ENCODE measurements around the gene COPS7A. TPM values are rescaled to one million over a fixed set of nuclear protein-coding genes. Genes with fewer than 3 reads are reported as not detected.

COPS7A gene
- polyA plus RNA-seq, 3 donors = 70.1 to 77.1 (median 72.3) TPM

DNA sequence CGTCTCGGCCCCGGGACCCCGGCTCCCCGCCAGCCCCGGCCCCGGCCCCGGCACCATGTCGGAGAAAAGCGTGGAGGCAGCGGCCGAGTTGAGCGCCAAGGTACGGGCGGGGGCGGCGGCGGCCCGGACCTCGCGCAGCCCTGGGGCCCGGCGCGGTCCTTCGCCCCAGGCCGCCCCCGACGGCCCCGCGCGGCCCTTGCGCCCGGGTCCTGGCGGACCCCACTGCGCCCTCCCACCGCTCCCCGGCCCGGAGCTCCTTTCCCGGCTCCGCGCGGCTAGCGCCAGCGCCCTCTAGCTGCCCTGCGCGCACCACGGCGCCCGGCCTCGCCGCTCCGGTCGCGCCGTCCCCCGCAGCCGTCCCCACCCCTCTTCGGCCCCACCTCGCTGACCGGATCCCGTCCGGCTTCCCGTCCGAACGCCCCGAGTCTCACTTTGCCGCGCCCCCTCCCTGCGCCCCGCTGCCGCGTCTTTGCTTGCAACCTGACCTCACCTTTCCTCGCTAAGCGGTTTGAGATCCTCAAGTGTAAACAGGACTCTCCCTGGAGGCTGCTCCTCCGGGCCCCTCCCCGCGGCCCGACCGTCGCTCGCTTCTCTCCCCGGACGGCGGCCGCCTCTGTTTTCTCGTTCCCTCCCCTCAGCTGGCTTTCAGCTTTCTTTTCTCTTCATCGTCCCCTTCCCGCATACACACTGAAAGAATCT is 43.0 kb downstream of the COPS7A start:
- DNase-seq = peak; percentile 43 to 68 (median 62)
- peak overlapping the region; percentile 84 for H3K4me2 ChIP-seq (replicated peaks; ENCODE audit: extremely low read depth, low read length, poor library complexity, severe bottlenecking)
- peak overlapping the region; percentile 45 for H3K9ac ChIP-seq (ENCODE audit: insufficient read depth, low read length, poor library complexity, severe bottlenecking)
- no peaks in the 10 kb centered on the region for H3K79me2 ChIP-seq (ENCODE audit: insufficient read depth, low read length)
- Mint-ChIP-seq H3K9me3 (peaks cover 0 to 9% (median 5%) of the 10 kb centered on the region in 7 donors), H3K27ac (peak overlapping the region in 2 of 7 donors; percentile 15 to 46), H3K4me3 (peak overlapping the region; percentile 84 to 91), H3K4me1 (peaks cover 49% of the 10 kb centered on the region), H3K27me3 (ENCODE audit: low read depth in 3 of 3) (peaks cover 46 to 68% (median 68%) of the 10 kb centered on the region in 3 donors), H3K36me3 (peaks cover 8 to 19% of the 10 kb centered on the region in 2 donors)
- H4K20me1 ChIP-seq (ENCODE audit: insufficient read depth, low read length) = no peaks in the 10 kb centered on the region
- H3K27me3 ChIP-seq (ENCODE audit: control insufficient read depth in 2 of 2, insufficient read depth in 2 of 2, low read length in 2 of 2) = peaks cover 19 to 58% of the 10 kb centered on the region in 2 donors
- peaks cover 39 to 48% of the 10 kb centered on the region in 2 donors for H3K4me1 ChIP-seq (ENCODE audit: control insufficient read depth in 1 of 2, insufficient read depth in 2 of 2, low read length in 2 of 2)
- TF ChIP-seq CTCF (IDR thresholded peaks at IDR 0.05) = peak; percentile 67
- intact Hi-C loops (cut with micrococcal nuclease) = no loop called here
- H2AFZ ChIP-seq (ENCODE audit: insufficient read depth, low read depth, low read length, poor library complexity, severe bottlenecking) = peak overlapping the region; percentile 80
- under 1% methylated on average over 88 of the region's 88 CpGs for WGBS (ENCODE audit: insufficient coverage)
- H3K36me3 ChIP-seq (replicated peaks in 1 of 2; ENCODE audit: control insufficient read depth in 1 of 2, insufficient read depth in 2 of 2, low read length in 2 of 2) = no peaks in the 10 kb centered on the region
- H3K9me3 ChIP-seq (replicated peaks in 1 of 2; ENCODE audit: control insufficient read depth in 1 of 2, insufficient read depth in 1 of 2, low read length in 2 of 2) = no peaks in the 10 kb centered on the region
- H3K4me3 ChIP-seq (replicated peaks in 1 of 3; ENCODE audit: low read depth in 2 of 3, low read length in 3 of 3) = peak overlapping the region; percentile 18 to 81 (median 57)
- no peak overlapping the region for H3K27ac ChIP-seq (ENCODE audit: low read depth in 1 of 2, low read length in 2 of 2)

- H3K4me1 ChIP-seq (ENCODE audit: control insufficient read depth in 1 of 2, insufficient read depth in 2 of 2, low read length in 2 of 2) = peaks cover 47 to 57% of the 10 kb centered on the region in 2 donors
- H3K4me1 Mint-ChIP-seq = peaks cover 57% of the 10 kb centered on the region
- H3K36me3 Mint-ChIP-seq = peaks cover 8 to 19% of the 10 kb centered on the region in 2 donors
- no peaks in the 10 kb centered on the region for H3K36me3 ChIP-seq (replicated peaks in 1 of 2; ENCODE audit: control insufficient read depth in 1 of 2, insufficient read depth in 2 of 2, low read length in 2 of 2)
- no peaks in the 10 kb centered on the region for H3K79me2 ChIP-seq (ENCODE audit: insufficient read depth, low read length)
- H3K4me2 ChIP-seq (replicated peaks; ENCODE audit: extremely low read depth, low read length, poor library complexity, severe bottlenecking) = peak overlapping the region; percentile 84
- H3K9me3 ChIP-seq (replicated peaks in 1 of 2; ENCODE audit: control insufficient read depth in 1 of 2, insufficient read depth in 1 of 2, low read length in 2 of 2) = peaks cover 0 to under 1% of the 10 kb centered on the region in 2 donors
- H3K27ac ChIP-seq (ENCODE audit: low read depth in 1 of 2, low read length in 2 of 2) = no peak overlapping the region
- peak overlapping the region; percentile 84 to 91 for H3K4me3 Mint-ChIP-seq
- peaks cover 19 to 60% of the 10 kb centered on the region in 2 donors for H3K27me3 ChIP-seq (ENCODE audit: control insufficient read depth in 2 of 2, insufficient read depth in 2 of 2, low read length in 2 of 2)
- H4K20me1 ChIP-seq (ENCODE audit: insufficient read depth, low read length) = no peaks in the 10 kb centered on the region
- H2AFZ ChIP-seq (ENCODE audit: insufficient read depth, low read depth, low read length, poor library complexity, severe bottlenecking) = peak overlapping the region; percentile 80
- peaks cover 0 to 9% (median 5%) of the 10 kb centered on the region in 7 donors for H3K9me3 Mint-ChIP-seq
- TF ChIP-seq CTCF (IDR thresholded peaks at IDR 0.05) = no peak
- DNase-seq = no peak
- H3K4me3 ChIP-seq (replicated peaks in 1 of 3; ENCODE audit: low read depth in 2 of 3, low read length in 3 of 3) = peak overlapping the region; percentile 18 to 81 (median 57)
- WGBS (ENCODE audit: insufficient coverage) = 52% methylated on average over 35 of the region's 44 CpGs
- intact Hi-C loops (cut with micrococcal nuclease) = no loop called here
- H3K9ac ChIP-seq (ENCODE audit: insufficient read depth, low read length, poor library complexity, severe bottlenecking) = peak overlapping the region; percentile 45
- peak overlapping the region in 4 of 7 donors; percentile 4 to 76 (median 26) for H3K27ac Mint-ChIP-seq
- H3K27me3 Mint-ChIP-seq (ENCODE audit: low read depth in 3 of 3) = peaks cover 51 to 77% (median 76%) of the 10 kb centered on the region in 3 donors
Measured at GRCh38 chr12:6767353-6768319, 43.8 kb downstream of the COPS7A start.

Data from CD14-positive monocyte (primary cell).